ENCODE results near the gene AADACL3. TPM values are rescaled to one million over a fixed set of nuclear protein-coding genes. Genes with fewer than 3 reads are reported as not detected.

Gene AADACL3
- total and polyA plus RNA-seq, 9 of the 15 experiments (the other 6 are each of a cell fraction or from before 2014, with no cell fraction given): not detected

DNA sequence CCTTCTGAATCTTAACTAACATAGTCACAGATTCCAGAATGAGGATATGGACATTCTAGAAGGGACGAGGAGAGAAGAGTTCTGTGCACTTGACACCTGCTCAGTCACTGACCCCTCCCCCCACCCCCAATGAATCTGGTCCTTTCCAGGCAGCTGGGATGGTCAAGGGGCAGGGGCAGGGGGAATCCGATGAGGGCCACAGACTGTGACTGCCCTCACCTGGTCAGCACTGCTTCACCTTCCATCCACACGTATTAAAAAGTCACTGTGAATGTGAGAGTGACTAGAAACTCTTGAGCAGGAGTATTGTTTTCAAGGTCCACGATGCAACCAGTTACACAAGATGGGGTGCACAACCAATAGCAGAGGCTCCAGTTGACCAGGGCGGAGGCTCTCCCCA, 48.1 kb downstream of the AADACL3 start:
- in situ Hi-C loops (cut with MboI): no loop called here
- WGBS (ENCODE audit: insufficient coverage, low coverage, missing lambda C conversion rate): 1% methylated on average over 5 of the region's 5 CpGs
- Histone ChIP-seq H4K20me1 (replicated peaks; ENCODE audit: control insufficient read depth, insufficient read depth, low read length) (no peaks in the 10 kb centered on the region), H3K27me3 (ENCODE audit: control insufficient read depth in 2 of 2, insufficient read depth in 2 of 2, low read length in 2 of 2) (peaks cover 5 to 31% of the 10 kb centered on the region in 2 experiments; a peak in 3 of 5 replicates), H3K4me3 (no peak overlapping the region), H3K27ac (ENCODE audit: extremely low read depth, low read depth, low read length) (no peak overlapping the region), H3K79me2 (ENCODE audit: control insufficient read depth, insufficient read depth, low read length) (no peaks in the 10 kb centered on the region), H3K4me2 (ENCODE audit: insufficient read depth, low read length) (no peak overlapping the region), H3K9ac (ENCODE audit: insufficient read depth in 1 of 2, low read depth in 2 of 2, low read length in 2 of 2) (no peak overlapping the region), H3K4me1 (replicated peaks in 1 of 2; ENCODE audit: control insufficient read depth in 2 of 2, insufficient read depth in 2 of 2, low read length in 2 of 2) (no peaks in the 10 kb centered on the region), H3K9me3 (replicated peaks; ENCODE audit: control insufficient read depth, insufficient read depth, low read depth, low read length) (no peaks in the 10 kb centered on the region), H3K9me1 (ENCODE audit: control insufficient read depth, insufficient read depth, low read length) (no peaks in the 10 kb centered on the region), H2AFZ (ENCODE audit: low read depth, low read length) (no peak overlapping the region), H3K36me3 (ENCODE audit: control insufficient read depth, insufficient read depth, low read length) (no peaks in the 10 kb centered on the region)
- intact Hi-C loops (cut with micrococcal nuclease): no loop called here
- no TSS peak for BruUV-seq (replicated peaks)
- CTCF ChIA-PET (ENCODE audit: low intra/inter-chr PET ratio): no interaction called here
- no peak for FAIRE-seq
- POLR2A ChIA-PET: interaction anchor here (0.6 to 1.0 kb wide), 4 partner anchors 13 to 785 kb away, joined by 3 to 6 read pairs (median 3); no protein-coding TSS in a partner anchor
- no peak for ATAC-seq
- DNase-seq (ENCODE audit: extremely low read depth in 1 of 4, low spot score in 3 of 4): no peak
- TF ChIP-seq ILK (tag; IDR thresholded peaks at IDR 0.05; ENCODE audit: borderline replicate concordance, low read depth) (no peak), FOXP1 (CRISPR knock-in tag; IDR thresholded peaks at IDR 0.05) (no peak), POLR2G (IDR thresholded peaks at IDR 0.05; ENCODE audit: low read depth, low read length) (no peak), ZNF707 (CRISPR knock-in tag; conservative IDR thresholded peaks at IDR 0.05) (no peak), ZSCAN29 (IDR thresholded peaks at IDR 0.05) (no peak), FOXJ2 (tag; IDR thresholded peaks at IDR 0.05) (no peak), TCFL5 (CRISPR knock-in tag; conservative IDR thresholded peaks at IDR 0.05) (no peak), BDP1 (IDR thresholded peaks at IDR 0.05; ENCODE audit: insufficient read depth, insufficient read length) (no peak), ZNF324 (CRISPR knock-in tag; IDR thresholded peaks at IDR 0.05) (no peak), WHSC1 (IDR thresholded peaks at IDR 0.05; ENCODE audit: low read length) (no peak)
- TF ChIP-seq, protein P1, sequence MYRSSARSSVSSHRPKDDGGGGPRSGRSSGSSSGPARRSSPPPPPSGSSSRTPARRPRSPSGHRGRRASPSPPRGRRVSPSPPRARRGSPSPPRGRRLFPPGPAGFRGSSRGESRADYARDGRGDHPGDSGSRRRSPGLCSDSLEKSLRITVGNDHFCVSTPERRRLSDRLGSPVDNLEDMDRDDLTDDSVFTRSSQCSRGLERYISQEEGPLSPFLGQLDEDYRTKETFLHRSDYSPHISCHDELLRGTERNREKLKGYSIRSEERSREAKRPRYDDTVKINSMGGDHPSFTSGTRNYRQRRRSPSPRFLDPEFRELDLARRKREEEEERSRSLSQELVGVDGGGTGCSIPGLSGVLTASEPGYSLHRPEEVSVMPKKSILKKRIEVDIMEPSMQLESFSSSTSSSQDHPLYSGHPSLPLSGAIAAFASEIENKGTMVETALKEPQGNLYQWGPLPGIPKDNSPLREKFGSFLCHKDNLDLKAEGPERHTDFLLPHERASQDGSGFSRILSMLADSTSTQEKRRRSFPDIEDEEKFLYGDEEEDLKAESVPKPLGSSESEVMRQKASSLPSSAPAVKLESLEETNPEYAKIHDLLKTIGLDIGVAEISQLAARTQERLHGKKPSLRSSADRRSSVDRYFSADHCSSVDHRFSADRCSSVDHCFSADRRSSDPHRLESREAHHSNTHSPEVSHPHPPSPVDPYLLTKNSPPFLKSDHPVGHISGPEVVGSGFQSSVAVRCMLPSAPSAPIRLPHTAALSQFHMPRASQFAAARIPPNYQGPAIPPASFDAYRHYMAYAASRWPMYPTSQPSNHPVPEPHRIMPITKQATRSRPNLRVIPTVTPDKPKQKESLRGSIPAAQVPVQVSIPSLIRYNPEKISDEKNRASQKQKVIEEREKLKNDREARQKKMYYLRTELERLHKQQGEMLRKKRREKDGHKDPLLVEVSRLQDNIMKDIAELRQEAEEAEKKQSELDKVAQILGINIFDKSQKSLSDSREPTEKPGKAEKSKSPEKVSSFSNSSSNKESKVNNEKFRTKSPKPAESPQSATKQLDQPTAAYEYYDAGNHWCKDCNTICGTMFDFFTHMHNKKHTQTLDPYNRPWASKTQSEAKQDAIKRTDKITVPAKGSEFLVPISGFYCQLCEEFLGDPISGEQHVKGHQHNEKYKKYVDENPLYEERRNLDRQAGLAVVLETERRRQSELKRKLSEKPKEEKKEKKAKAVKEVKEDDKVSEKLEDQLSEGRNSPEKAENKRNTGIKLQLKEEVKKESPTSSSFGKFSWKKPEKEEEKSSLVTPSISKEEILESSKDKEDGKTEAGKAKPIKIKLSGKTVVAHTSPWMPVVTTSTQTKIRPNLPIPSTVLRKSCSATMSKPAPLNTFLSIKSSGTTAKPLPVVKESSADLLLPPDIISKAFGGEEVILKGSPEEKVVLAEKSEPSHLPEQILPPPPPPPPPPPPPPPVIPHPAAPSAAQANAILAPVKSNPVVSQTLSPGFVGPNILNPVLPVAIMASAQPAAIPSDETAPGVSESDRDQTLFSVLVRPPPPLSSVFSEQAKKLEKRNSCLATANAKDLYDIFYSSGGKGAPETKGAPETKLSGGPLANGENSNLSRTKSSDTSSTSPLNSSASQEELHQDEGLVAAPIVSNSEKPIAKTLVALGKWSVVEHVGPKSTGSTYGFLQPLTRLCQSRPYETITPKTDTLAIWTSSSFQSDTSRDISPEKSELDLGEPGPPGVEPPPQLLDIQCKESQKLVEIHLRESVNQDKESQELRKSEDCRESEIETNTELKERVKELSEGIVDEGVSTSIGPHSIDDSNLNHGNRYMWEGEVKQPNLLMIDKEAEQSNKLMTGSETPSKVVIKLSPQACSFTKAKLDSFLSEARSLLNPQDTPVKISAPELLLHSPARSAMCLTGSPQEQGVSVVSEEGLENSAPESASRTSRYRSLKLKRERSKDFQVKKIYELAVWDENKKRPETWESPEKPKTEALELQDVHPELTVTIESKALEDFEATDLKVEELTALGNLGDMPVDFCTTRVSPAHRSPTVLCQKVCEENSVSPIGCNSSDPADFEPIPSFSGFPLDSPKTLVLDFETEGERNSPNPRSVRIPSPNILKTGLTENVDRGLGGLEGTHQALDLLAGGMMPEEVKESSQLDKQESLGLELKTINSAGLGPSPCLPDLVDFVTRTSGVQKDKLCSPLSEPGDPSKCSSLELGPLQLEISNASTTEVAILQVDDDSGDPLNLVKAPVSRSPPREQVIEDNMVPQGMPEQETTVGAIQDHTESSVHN (IDR thresholded peaks at IDR 0.05; ENCODE audit: borderline replicate concordance in 1 of 2, low read depth in 1 of 2): no peak
- TF ChIP-seq, protein P2, sequence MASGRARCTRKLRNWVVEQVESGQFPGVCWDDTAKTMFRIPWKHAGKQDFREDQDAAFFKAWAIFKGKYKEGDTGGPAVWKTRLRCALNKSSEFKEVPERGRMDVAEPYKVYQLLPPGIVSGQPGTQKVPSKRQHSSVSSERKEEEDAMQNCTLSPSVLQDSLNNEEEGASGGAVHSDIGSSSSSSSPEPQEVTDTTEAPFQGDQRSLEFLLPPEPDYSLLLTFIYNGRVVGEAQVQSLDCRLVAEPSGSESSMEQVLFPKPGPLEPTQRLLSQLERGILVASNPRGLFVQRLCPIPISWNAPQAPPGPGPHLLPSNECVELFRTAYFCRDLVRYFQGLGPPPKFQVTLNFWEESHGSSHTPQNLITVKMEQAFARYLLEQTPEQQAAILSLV (tag; IDR thresholded peaks at IDR 0.05): no peak
- TF ChIP-seq, protein P3, sequence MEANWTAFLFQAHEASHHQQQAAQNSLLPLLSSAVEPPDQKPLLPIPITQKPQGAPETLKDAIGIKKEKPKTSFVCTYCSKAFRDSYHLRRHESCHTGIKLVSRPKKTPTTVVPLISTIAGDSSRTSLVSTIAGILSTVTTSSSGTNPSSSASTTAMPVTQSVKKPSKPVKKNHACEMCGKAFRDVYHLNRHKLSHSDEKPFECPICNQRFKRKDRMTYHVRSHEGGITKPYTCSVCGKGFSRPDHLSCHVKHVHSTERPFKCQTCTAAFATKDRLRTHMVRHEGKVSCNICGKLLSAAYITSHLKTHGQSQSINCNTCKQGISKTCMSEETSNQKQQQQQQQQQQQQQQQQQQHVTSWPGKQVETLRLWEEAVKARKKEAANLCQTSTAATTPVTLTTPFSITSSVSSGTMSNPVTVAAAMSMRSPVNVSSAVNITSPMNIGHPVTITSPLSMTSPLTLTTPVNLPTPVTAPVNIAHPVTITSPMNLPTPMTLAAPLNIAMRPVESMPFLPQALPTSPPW (CRISPR knock-in tag; IDR thresholded peaks at IDR 0.05): no peak
